OCI-LY7 (cell line): ENCODE measurements around the gene PCGF5. TPM values are rescaled to one million over a fixed set of nuclear protein-coding genes. Genes with fewer than 3 reads are reported as not detected.

Source experiments
- BruUV-seq: library from RNA; stranded (reverse); fragments of 400-500 nt; replicated peaks from 2 replicates; lab custom pipeline; 2021; lab: Mats Ljungman, UMichigan
- CTCF ChIA-PET: fragments of 300-600 bp; sonication (Branson Sonifier 250); formaldehyde crosslinking; loops from one replicate; lab custom pipeline; 2022; ENCODE audit warnings: antibody characterized with exemption; ENCODE audit not compliant: unreplicated experiment; lab: Charles Lee
- POLR2A ChIA-PET: fragments of 300-600 bp; sonication (Branson Sonifier 250); formaldehyde crosslinking; loops from one replicate; lab custom pipeline; 2022; ENCODE audit warnings: antibody characterized with exemption; lab: Charles Lee
- DNase-seq: peaks from one replicate; pipeline ENCODE4 v3.0.0-alpha.2; 2015; ENCODE audit warnings: low spot score
- H2AFZ ChIP-seq: fragments of 200-600 bp; sonication (generic), shearing (Covaris generic); 2 replicates; pipeline ENCODE4 v1.6.1; 2014; ENCODE audit warnings: mild to moderate bottlenecking, antibody characterized with exemption, low read length, moderate library complexity
- H3K27ac ChIP-seq: fragments of 200-600 bp; sonication (generic); 2 replicates; pipeline ENCODE4 v1.5.1; 2014; ENCODE audit warnings: mixed run types, low read depth, mild to moderate bottlenecking, moderate library complexity, low read length, inconsistent platforms; ENCODE audit not compliant: poor library complexity, severe bottlenecking
- H3K36me3 ChIP-seq: fragments of 200-600 bp; sonication (generic); 2 replicates; pipeline ENCODE4 v1.6.1; 2014; ENCODE audit warnings: mild to moderate bottlenecking, antibody characterized with exemption, low read length, moderate library complexity, mixed read lengths; ENCODE audit not compliant: insufficient read depth
- H3K4me1 ChIP-seq: fragments of 200-600 bp; sonication (generic); 2 replicates; pipeline ENCODE4 v1.5.1; 2014; ENCODE audit warnings: mild to moderate bottlenecking, low read length; ENCODE audit not compliant: insufficient read depth, poor library complexity, severe bottlenecking
- H3K4me2 ChIP-seq: fragments of 200-600 bp; sonication (generic); 2 replicates; pipeline ENCODE4 v1.6.1; 2014; ENCODE audit warnings: mild to moderate bottlenecking, low read length
- H3K4me3 ChIP-seq: fragments of 200-600 bp; sonication (generic); 2 replicates; pipeline ENCODE4 v1.5.1; 2014; ENCODE audit warnings: mild to moderate bottlenecking, low read depth, low read length; ENCODE audit not compliant: poor library complexity, severe bottlenecking
- H3K79me2 ChIP-seq: fragments of 200-600 bp; sonication (generic); 2 replicates; pipeline ENCODE4 v1.6.1; 2016; ENCODE audit warnings: low read depth, mild to moderate bottlenecking, low read length, moderate library complexity, mixed read lengths; ENCODE audit not compliant: insufficient read depth
- H3K9me2 ChIP-seq: fragments of 200-600 bp; sonication (generic); 2 replicates; pipeline ENCODE4 v1.6.1; 2016; ENCODE audit warnings: mild to moderate bottlenecking, low read length, mixed read lengths; ENCODE audit not compliant: insufficient read depth
- H3K9me3 ChIP-seq: fragments of 200-600 bp; sonication (generic); 2 replicates; pipeline ENCODE4 v1.6.1; 2014; ENCODE audit warnings: mild to moderate bottlenecking, mixed run types, low read length, mixed read lengths
- H4K20me1 ChIP-seq: fragments of 200-600 bp; sonication (generic); 2 replicates; pipeline ENCODE4 v1.6.1; 2014; ENCODE audit warnings: mild to moderate bottlenecking, antibody characterized with exemption, low read length, moderate library complexity, mixed read lengths; ENCODE audit not compliant: insufficient read depth
- EZH2phosphoT487 ChIP-seq: fragments of 200-600 bp; sonication (generic); IDR thresholded peaks from 2 replicates; pipeline ENCODE4 v1.6.1; 2018; ENCODE audit warnings: low read depth, borderline replicate concordance, mild to moderate bottlenecking, mixed run types, antibody characterized with exemption, low read length, moderate library complexity, mixed read lengths
- intact Hi-C: fragments of 100-400 bp; cut with micrococcal nuclease; formaldehyde crosslinking; loops from one replicate; pipeline ENCODE4 v1.10.0; 2022; ENCODE audit not compliant: unreplicated experiment
- total RNA-seq, 2 experiments: library from RNA; depleted of rRNA in 1 of 2; stranded (reverse); fragments of >200 nt in 1 of 2; shearing (Covaris generic) in 1 of 2; gene quantifications; 2 replicates each; pipeline ENCODE4 v1.2.3, GENCODE V29; 2014 to 2022
- TF ChIP-seq, protein P1 (sequence below): fragments of 200-600 bp; sonication (generic); conservative IDR thresholded peaks from 2 replicates; pipeline ENCODE4 v1.5.1; 2014; ENCODE audit warnings: mild to moderate bottlenecking, antibody characterized with exemption, low read length, moderate library complexity, mixed read lengths

Gene PCGF5
- total RNA-seq, 2 experiments from 2014 or later, result 25.1 to 40.9 TPM

DNA sequence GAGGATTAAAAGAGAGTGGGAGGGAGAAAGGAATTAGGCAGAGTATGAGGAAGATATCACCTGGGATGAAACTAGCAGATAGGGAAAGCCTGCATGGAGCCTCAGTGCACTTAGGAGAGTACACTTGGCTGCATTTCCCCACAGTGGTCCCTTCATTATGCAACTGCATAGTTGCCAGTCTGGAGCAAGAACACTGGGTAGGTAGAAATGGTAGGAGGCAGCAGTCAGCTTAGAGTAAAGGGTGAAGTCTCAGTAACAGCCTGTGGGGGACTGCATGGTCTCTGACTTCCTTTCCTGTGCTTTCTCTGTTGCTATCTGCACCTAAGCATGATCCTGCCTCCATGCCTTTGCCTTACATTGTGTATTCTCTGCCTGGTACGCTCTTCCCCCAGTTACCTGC, 14.0 kb upstream of the PCGF5 start:
- ChIA-PET POLR2A (interaction anchor here (0.5 kb wide), 1 partner anchor 21 kb away, joined by 3 read pairs; no protein-coding TSS in a partner anchor), CTCF (no interaction called here)
- Histone ChIP-seq H3K27ac (no peak overlapping the region), H3K4me3 (no peak overlapping the region), H3K9me3 (no peaks in the 10 kb centered on the region), H3K4me1 (peaks cover 48% of the 10 kb centered on the region), H4K20me1 (no peaks in the 10 kb centered on the region), H2AFZ (no peak overlapping the region), H3K4me2 (no peak overlapping the region), H3K9me2 (no peaks in the 10 kb centered on the region), H3K36me3 (no peaks in the 10 kb centered on the region), H3K79me2 (no peaks in the 10 kb centered on the region)
- peak; percentile 46 for DNase-seq
- no TSS peak for BruUV-seq
- TF ChIP-seq EZH2phosphoT487, result no peak
- TF ChIP-seq, protein P1, sequence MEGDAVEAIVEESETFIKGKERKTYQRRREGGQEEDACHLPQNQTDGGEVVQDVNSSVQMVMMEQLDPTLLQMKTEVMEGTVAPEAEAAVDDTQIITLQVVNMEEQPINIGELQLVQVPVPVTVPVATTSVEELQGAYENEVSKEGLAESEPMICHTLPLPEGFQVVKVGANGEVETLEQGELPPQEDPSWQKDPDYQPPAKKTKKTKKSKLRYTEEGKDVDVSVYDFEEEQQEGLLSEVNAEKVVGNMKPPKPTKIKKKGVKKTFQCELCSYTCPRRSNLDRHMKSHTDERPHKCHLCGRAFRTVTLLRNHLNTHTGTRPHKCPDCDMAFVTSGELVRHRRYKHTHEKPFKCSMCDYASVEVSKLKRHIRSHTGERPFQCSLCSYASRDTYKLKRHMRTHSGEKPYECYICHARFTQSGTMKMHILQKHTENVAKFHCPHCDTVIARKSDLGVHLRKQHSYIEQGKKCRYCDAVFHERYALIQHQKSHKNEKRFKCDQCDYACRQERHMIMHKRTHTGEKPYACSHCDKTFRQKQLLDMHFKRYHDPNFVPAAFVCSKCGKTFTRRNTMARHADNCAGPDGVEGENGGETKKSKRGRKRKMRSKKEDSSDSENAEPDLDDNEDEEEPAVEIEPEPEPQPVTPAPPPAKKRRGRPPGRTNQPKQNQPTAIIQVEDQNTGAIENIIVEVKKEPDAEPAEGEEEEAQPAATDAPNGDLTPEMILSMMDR, result no peak
- intact Hi-C loops, result no loop called here

DNA sequence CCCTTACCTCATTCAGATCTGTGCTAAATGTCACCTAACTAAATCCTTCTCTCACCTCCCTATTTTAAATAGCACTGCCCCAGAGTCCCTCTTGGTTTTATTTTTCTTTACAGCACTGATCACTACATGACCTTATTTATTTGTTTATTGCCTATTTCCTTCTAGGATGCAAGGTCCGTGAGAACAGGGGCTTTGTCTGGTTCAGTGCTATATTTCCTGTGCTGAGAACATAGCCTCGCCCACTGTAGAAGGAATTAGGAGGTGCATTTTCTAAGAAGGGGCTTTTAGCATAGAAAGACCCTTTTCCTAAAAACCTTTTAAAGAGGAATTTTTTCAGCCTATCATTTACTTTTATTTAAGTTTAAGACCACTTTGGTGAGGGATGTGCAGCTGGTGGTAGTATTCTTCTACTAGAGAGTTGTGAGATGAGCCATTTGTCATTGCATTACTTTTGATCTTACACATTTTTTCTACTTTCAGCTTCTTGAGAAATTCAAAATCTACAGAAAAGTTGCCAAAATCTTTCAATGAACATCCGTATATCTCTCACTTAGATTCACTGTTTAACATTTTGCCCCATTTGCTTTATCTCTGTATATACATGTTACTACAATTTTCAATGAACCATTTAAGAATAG, 13.5 kb upstream of the PCGF5 start:
- no peak for TF ChIP-seq EZH2phosphoT487
- TF ChIP-seq, protein P1, result no peak
- no peak for DNase-seq
- ChIA-PET CTCF (no interaction called here), POLR2A (no interaction called here)
- H3K27ac ChIP-seq, result no peak overlapping the region
- peaks cover 48% of the 10 kb centered on the region for H3K4me1 ChIP-seq
- no peak overlapping the region for H3K4me3 ChIP-seq
- H3K9me2 ChIP-seq, result no peaks in the 10 kb centered on the region
- H3K79me2 ChIP-seq, result no peaks in the 10 kb centered on the region
- H2AFZ ChIP-seq, result no peak overlapping the region
- no peaks in the 10 kb centered on the region for H4K20me1 ChIP-seq
- intact Hi-C loops, result no loop called here
- no peak overlapping the region for H3K4me2 ChIP-seq
- BruUV-seq, result no TSS peak
- no peaks in the 10 kb centered on the region for H3K9me3 ChIP-seq
- no peaks in the 10 kb centered on the region for H3K36me3 ChIP-seq

DNA sequence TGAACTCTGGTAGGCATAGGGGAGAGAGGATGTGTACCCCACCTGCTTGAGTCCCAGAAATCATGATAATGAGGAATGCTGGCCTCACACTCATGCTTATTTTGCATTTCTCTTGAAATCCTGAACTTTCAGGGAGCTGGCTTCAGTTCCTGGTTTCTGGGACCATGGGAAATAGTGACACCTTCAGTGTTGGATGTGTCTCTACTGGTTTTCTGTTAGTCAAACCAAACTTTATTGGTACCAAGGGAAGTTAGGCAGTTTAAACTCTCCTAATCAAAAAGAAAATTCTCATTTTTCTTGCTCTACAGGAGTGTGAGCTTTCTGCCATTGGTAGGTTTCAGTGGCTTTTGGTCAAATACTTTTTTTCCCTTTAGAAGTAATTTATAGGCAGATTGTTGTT, 11.8 kb upstream of the PCGF5 start:
- TF ChIP-seq, protein P1, result no peak
- TF ChIP-seq EZH2phosphoT487, result no peak
- H3K9me2 ChIP-seq, result no peaks in the 10 kb centered on the region
- POLR2A ChIA-PET, result interaction anchor here (1.9 kb wide), 1 partner anchor 10 kb away, joined by 6 read pairs; no protein-coding TSS in a partner anchor
- H3K27ac ChIP-seq, result no peak overlapping the region
- no peaks in the 10 kb centered on the region for H3K79me2 ChIP-seq
- H3K4me3 ChIP-seq, result no peak overlapping the region
- intact Hi-C loops, result no loop called here
- H4K20me1 ChIP-seq, result no peaks in the 10 kb centered on the region
- no peaks in the 10 kb centered on the region for H3K36me3 ChIP-seq
- H3K4me1 ChIP-seq, result peaks cover 52% of the 10 kb centered on the region
- CTCF ChIA-PET, result no interaction called here
- no TSS peak for BruUV-seq
- DNase-seq, result no peak
- H3K9me3 ChIP-seq, result no peaks in the 10 kb centered on the region
- H2AFZ ChIP-seq, result no peak overlapping the region
- no peak overlapping the region for H3K4me2 ChIP-seq
